ENCODE measurements around the gene SURF1.

SURF1 gene

DNA sequence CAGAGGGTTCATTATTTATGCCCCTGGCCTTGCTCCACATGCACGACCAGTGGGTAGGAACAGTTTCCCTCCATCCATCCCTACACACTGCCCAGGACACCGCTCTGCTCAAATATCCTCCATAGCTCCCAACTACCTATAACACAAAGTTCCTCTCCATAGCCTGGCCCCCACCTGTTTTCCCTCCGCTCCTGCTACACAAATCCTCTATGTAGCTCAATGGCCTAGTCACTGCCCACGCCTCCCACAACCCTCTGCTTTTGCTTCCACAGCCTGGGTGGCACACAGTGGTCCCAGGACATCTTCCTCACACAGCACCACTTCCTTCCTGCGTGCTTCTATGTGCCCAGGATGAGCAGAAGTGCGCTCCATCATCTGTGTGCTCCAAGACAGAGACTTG is 41.1 kb upstream of the SURF1 start:
- TF ChIP-seq CREB1 (IDR thresholded peaks at IDR 0.05; ENCODE audit: low read depth) (no peak), EP300 (IDR thresholded peaks at IDR 0.05; ENCODE audit: borderline replicate concordance) (no peak), TAF1 (IDR thresholded peaks at IDR 0.05; ENCODE audit: low read depth) (no peak)

DNA sequence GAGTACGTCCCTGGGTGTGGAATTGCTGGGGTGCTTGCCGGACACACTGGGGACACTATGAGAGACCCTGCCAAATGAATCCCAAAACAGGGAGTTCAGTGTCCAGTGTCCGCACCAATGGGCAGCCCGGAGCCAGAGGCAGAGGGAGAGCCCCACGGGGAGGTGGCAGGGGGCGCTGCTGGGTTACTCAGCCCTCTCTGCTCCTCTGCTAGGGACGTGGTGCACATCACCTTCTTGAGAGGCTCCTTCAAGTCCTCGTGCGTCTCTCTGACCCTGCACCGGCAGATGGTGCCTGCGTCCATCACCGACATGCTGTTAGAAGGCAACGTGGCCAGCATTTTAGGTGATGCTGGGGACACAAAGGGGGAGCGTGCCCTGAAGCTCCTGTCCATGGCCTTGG is 40.7 kb upstream of the SURF1 start:
- TF ChIP-seq TAF1 (IDR thresholded peaks at IDR 0.05; ENCODE audit: low read depth) (no peak), TCF12 (IDR thresholded peaks at IDR 0.05; ENCODE audit: low read depth) (no peak), RAD21 (IDR thresholded peaks at IDR 0.05; ENCODE audit: low read depth) (peak; percentile 46; the same call in 1 of the 2 replicates)
- TF ChIP-seq, protein P1, sequence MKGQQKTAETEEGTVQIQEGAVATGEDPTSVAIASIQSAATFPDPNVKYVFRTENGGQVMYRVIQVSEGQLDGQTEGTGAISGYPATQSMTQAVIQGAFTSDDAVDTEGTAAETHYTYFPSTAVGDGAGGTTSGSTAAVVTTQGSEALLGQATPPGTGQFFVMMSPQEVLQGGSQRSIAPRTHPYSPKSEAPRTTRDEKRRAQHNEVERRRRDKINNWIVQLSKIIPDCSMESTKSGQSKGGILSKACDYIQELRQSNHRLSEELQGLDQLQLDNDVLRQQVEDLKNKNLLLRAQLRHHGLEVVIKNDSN (IDR thresholded peaks at IDR 0.05) = no peak

DNA sequence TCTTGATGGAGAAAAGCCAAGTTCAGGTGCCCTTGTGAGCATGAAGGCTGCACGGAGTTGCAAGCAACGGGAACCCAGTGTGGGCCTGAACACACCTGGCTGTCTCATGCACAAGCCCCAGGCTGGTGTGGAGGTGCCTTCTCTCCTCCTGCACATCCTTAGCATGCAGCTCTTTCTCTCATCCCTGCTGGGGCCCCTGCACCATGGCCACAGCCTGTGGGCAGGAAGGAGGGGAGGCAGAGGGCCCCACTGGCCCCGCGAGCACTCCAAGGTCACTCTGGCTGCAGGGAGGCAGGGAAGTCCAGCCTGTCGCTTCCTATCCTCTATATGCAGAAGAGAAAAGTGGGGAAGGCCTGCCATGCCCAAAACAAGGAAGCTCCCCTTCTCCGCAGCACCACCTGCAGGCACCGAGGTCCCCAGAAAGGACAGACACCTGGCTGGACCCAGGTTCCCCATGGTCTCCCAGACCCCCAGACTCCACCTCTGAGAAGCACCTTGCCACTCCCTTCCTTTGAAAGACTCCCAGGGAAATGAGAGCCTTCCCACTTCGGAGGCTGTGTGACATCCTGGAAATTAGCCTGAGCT is 38.5 kb upstream of the SURF1 start:
- TF ChIP-seq TCF12 (IDR thresholded peaks at IDR 0.05; ENCODE audit: low read depth) (no peak), YY1 (IDR thresholded peaks at IDR 0.05; ENCODE audit: low read depth) (no peak), NFIC (IDR thresholded peaks at IDR 0.05) (no peak), TEAD4 (IDR thresholded peaks at IDR 0.05) (no peak), MAX (IDR thresholded peaks at IDR 0.05) (no peak), FOXM1 (IDR thresholded peaks at IDR 0.05; ENCODE audit: borderline replicate concordance, low read depth) (no peak), CEBPB (IDR thresholded peaks at IDR 0.05) (no peak), RAD21 (IDR thresholded peaks at IDR 0.05; ENCODE audit: low read depth) (no peak), EP300 (IDR thresholded peaks at IDR 0.05; ENCODE audit: borderline replicate concordance) (no peak), TAF1 (IDR thresholded peaks at IDR 0.05; ENCODE audit: low read depth) (no peak), EGR1 (IDR thresholded peaks at IDR 0.05) (no peak), REST (IDR thresholded peaks at IDR 0.05; ENCODE audit: low read depth) (no peak), CREB1 (IDR thresholded peaks at IDR 0.05; ENCODE audit: low read depth) (no peak), ZBTB7A (IDR thresholded peaks at IDR 0.05; ENCODE audit: low read depth) (no peak)
- TF ChIP-seq, protein P1 (IDR thresholded peaks at IDR 0.05) = no peak

GRCh38 chr9:133393399-133393798 is 37.1 kb upstream of the SURF1 start:
- no peak for TF ChIP-seq MAX (IDR thresholded peaks at IDR 0.05)

GRCh38 chr9:133390713-133391112 is 34.4 kb upstream of the SURF1 start:
- TF ChIP-seq EGR1 (IDR thresholded peaks at IDR 0.05) = no peak
- no peak for TF ChIP-seq MAX (IDR thresholded peaks at IDR 0.05)
- TF ChIP-seq CEBPB (IDR thresholded peaks at IDR 0.05) = no peak
- TF ChIP-seq TCF12 (IDR thresholded peaks at IDR 0.05; ENCODE audit: low read depth) = no peak
- TF ChIP-seq RAD21 (IDR thresholded peaks at IDR 0.05; ENCODE audit: low read depth) = no peak
- TF ChIP-seq, protein P1 (IDR thresholded peaks at IDR 0.05) = no peak
- TF ChIP-seq TAF1 (IDR thresholded peaks at IDR 0.05; ENCODE audit: low read depth) = no peak
- no peak for TF ChIP-seq REST (IDR thresholded peaks at IDR 0.05; ENCODE audit: low read depth)
- no peak for TF ChIP-seq TEAD4 (IDR thresholded peaks at IDR 0.05)
- TF ChIP-seq YY1 (IDR thresholded peaks at IDR 0.05; ENCODE audit: low read depth) = no peak
- no peak for TF ChIP-seq FOXM1 (IDR thresholded peaks at IDR 0.05; ENCODE audit: borderline replicate concordance, low read depth)
- no peak for TF ChIP-seq ZBTB7A (IDR thresholded peaks at IDR 0.05; ENCODE audit: low read depth)
- no peak for TF ChIP-seq EP300 (IDR thresholded peaks at IDR 0.05; ENCODE audit: borderline replicate concordance)

DNA sequence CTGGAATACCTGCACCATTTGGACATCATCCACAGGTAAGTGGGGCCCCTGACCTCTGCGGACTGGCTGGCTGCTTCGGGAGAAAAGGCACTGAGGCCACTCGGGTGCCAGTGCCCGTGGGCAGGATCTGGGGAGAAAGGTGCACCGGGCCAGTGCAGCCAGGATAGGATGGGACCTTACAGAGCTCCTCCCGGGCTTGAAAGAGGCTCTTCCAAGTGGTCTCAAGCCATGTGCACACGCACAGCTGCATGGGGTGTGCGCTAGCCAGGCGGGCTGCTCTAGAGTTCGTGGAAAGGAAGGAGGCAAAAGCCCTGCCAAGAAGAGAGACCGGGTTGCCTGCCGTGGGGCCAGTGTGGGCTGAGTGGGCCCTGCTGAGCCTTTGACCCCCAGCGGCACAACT is 33.3 kb upstream of the SURF1 start:
- TF ChIP-seq TEAD4 (IDR thresholded peaks at IDR 0.05) = no peak
- TF ChIP-seq NFIC (IDR thresholded peaks at IDR 0.05) = no peak
- no peak for TF ChIP-seq RAD21 (IDR thresholded peaks at IDR 0.05; ENCODE audit: low read depth)
- TF ChIP-seq EP300 (IDR thresholded peaks at IDR 0.05; ENCODE audit: borderline replicate concordance) = no peak
- TF ChIP-seq YY1 (IDR thresholded peaks at IDR 0.05; ENCODE audit: low read depth) = no peak
- TF ChIP-seq, protein P1 (IDR thresholded peaks at IDR 0.05) = no peak
- TF ChIP-seq MAX (IDR thresholded peaks at IDR 0.05) = no peak
- no peak for TF ChIP-seq REST (IDR thresholded peaks at IDR 0.05; ENCODE audit: low read depth)
- no peak for TF ChIP-seq CEBPB (IDR thresholded peaks at IDR 0.05)
- TF ChIP-seq FOXM1 (IDR thresholded peaks at IDR 0.05; ENCODE audit: borderline replicate concordance, low read depth) = no peak
- no peak for TF ChIP-seq ZBTB7A (IDR thresholded peaks at IDR 0.05; ENCODE audit: low read depth)
- TF ChIP-seq TCF12 (IDR thresholded peaks at IDR 0.05; ENCODE audit: low read depth) = no peak
- no peak for TF ChIP-seq TAF1 (IDR thresholded peaks at IDR 0.05; ENCODE audit: low read depth)

Measured in Ishikawa (cell line).